Liver (tissue), 9 donors: ENCODE measurements around the gene PSD4. TPM values are rescaled to one million over a fixed set of nuclear protein-coding genes. Genes with fewer than 3 reads are reported as not detected.

Experiments
- DNase-seq: peaks from one replicate; pipeline ENCODE4 v3.0.0-alpha.2; 2017; ENCODE audit warnings: low spot score
- H3K27ac ChIP-seq, 2 donors: one replicate each; pipeline ENCODE4 v1.7.0; 2013; ENCODE audit warnings: inconsistent platforms in 2 of 2, low read length in 2 of 2, control low read depth in 1 of 2, low read depth in 1 of 2, mild to moderate bottlenecking in 1 of 2
- H3K27me3 ChIP-seq, 4 donors: one replicate each; pipeline versions ENCODE4 v1.6.1 to v1.7.0; 2013; ENCODE audit warnings: low read length in 3 of 4, inconsistent platforms in 1 of 4, mild to moderate bottlenecking in 1 of 4, moderate library complexity in 1 of 4; ENCODE audit not compliant: control insufficient read depth in 4 of 4, insufficient read depth in 4 of 4
- H3K36me3 ChIP-seq, 4 donors: one replicate each; pipeline versions ENCODE4 v1.6.1 to v1.7.0; 2013; ENCODE audit warnings: low read length in 3 of 4, mild to moderate bottlenecking in 3 of 4, low read depth in 1 of 4, moderate library complexity in 1 of 4; ENCODE audit not compliant: control insufficient read depth in 4 of 4, insufficient read depth in 3 of 4
- H3K4me1 ChIP-seq, 4 donors: one replicate each; pipeline versions ENCODE4 v1.6.1 to v1.7.0; 2013; ENCODE audit warnings: low read length in 3 of 4, mild to moderate bottlenecking in 3 of 4, moderate library complexity in 1 of 4; ENCODE audit not compliant: control insufficient read depth in 4 of 4, insufficient read depth in 4 of 4
- H3K4me3 ChIP-seq, 3 donors: one replicate each; pipeline versions ENCODE4 v1.6.1 to v1.7.0; 2013; ENCODE audit warnings: low read length in 3 of 3, control low read depth in 1 of 3, low read depth in 1 of 3, mild to moderate bottlenecking in 1 of 3
- H3K9ac ChIP-seq, 2 donors: one replicate each; pipeline ENCODE4 v1.7.0; 2013; ENCODE audit warnings: low read length in 2 of 2, mild to moderate bottlenecking in 2 of 2, moderate library complexity in 2 of 2, control low read depth in 1 of 2, low read depth in 1 of 2
- H3K9me3 ChIP-seq, 4 donors: one replicate each; pipeline versions ENCODE4 v1.6.1 to v1.7.0; 2013; ENCODE audit warnings: low read length in 3 of 4; ENCODE audit not compliant: control insufficient read depth in 4 of 4
- ATF3 ChIP-seq: IDR thresholded peaks from 2 replicates; pipeline ENCODE4 v1.6.1; 2016; ENCODE audit warnings: antibody characterized with exemption
- CTCF ChIP-seq: fragments of 150-350 bp; IDR thresholded peaks from 2 replicates; pipeline ENCODE4 v1.5.1; 2017; ENCODE audit warnings: improper control_type of control experiment, low read depth, low read length; ENCODE audit not compliant: missing input control
- EGR1 ChIP-seq, 2 donors: IDR thresholded peaks; 2 replicates each; pipeline ENCODE4 v1.6.1; 2016 to 2018; ENCODE audit warnings: antibody characterized with exemption in 2 of 2, low read depth in 2 of 2
- FOXA1 ChIP-seq: IDR thresholded peaks from 2 replicates; pipeline ENCODE4 v1.6.1; 2016; ENCODE audit warnings: antibody characterized with exemption
- FOXA2 ChIP-seq: IDR thresholded peaks from 2 replicates; pipeline ENCODE4 v1.6.1; 2016; ENCODE audit warnings: antibody characterized with exemption
- GABPA ChIP-seq, 2 donors: IDR thresholded peaks in 1 of 2; conservative IDR thresholded peaks in 1 of 2; 2 replicates each; pipeline ENCODE4 v1.6.1; 2016; ENCODE audit warnings: antibody characterized with exemption in 2 of 2, mild to moderate bottlenecking in 1 of 2, moderate library complexity in 1 of 2
- HNF4A ChIP-seq, 2 donors: conservative IDR thresholded peaks; 2 replicates each; pipeline ENCODE4 v1.6.1; 2016; ENCODE audit warnings: antibody characterized with exemption in 2 of 2, mild to moderate bottlenecking in 2 of 2
- HNF4G ChIP-seq: IDR thresholded peaks from 2 replicates; pipeline ENCODE4 v1.6.1; 2016; ENCODE audit warnings: antibody characterized with exemption
- JUND ChIP-seq, 2 donors: IDR thresholded peaks; 2 replicates each; pipeline ENCODE4 v1.6.1; 2016; ENCODE audit warnings: antibody characterized with exemption in 2 of 2
- NR2F2 ChIP-seq: IDR thresholded peaks from 2 replicates; pipeline ENCODE4 v1.6.1; 2016; ENCODE audit warnings: antibody characterized with exemption
- RAD21 ChIP-seq, 2 donors: IDR thresholded peaks; 2 replicates each; pipeline ENCODE4 v1.6.1; 2016; ENCODE audit warnings: antibody characterized with exemption in 2 of 2, mild to moderate bottlenecking in 2 of 2
- REST ChIP-seq: IDR thresholded peaks from 2 replicates; pipeline ENCODE4 v1.6.1; 2016; ENCODE audit warnings: antibody characterized with exemption, mild to moderate bottlenecking
- RXRA ChIP-seq, 2 donors: IDR thresholded peaks; 2 replicates each; pipeline ENCODE4 v1.6.1; 2017 to 2018; ENCODE audit warnings: antibody characterized with exemption in 2 of 2, mild to moderate bottlenecking in 1 of 2
- TAF1 ChIP-seq: conservative IDR thresholded peaks from 2 replicates; pipeline ENCODE4 v1.6.1; 2016; ENCODE audit warnings: antibody characterized with exemption, mild to moderate bottlenecking
- YY1 ChIP-seq: IDR thresholded peaks from 2 replicates; pipeline ENCODE4 v1.6.1; 2016; ENCODE audit warnings: antibody characterized with exemption, mild to moderate bottlenecking
- ZBTB33 ChIP-seq: IDR thresholded peaks from 2 replicates; pipeline ENCODE4 v1.6.1; 2016; ENCODE audit warnings: antibody characterized with exemption
- WGBS: extraction: QIAGEN DNeasy Blood & Tissue Kit; methylation state at CpG from one replicate; pipeline ENCODE4 v1.1.7; 2013; 5-methylcytosine and 5-hydroxymethylcytosine counted together
- polyA plus RNA-seq, 2 donors: library from polyadenylated mRNA; stranded (reverse) in 1 of 2; unstranded in 1 of 2; fragments of 200-250 nt in 1 of 2; fragments of >200 nt in 1 of 2; fragmentation: Nextera tagmentation in 1 of 2; extraction: Ambion mirVana in 1 of 2; gene quantifications; one replicate each; pipeline versions ENCODE4 v1.2.1 to v1.2.3, GENCODE V29; 2013 to 2015
- total RNA-seq, 2 donors: library from RNA; depleted of rRNA; stranded (reverse); fragments of >200 nt; gene quantifications; one replicate each; pipeline ENCODE4 v1.2.3, GENCODE V29; 2014
- donor health status: healthy.
- donor health status: healthy.
- donor health status: healthy.
- donor health status: healthy.
- donor health status: healthy.

Gene PSD4
- total and polyA plus RNA-seq, 4 donors, result 16.4 to 83.2 (median 34.4) TPM

- no peaks in the 10 kb centered on the region for H3K9me3 ChIP-seq
- no peaks in the 10 kb centered on the region for H3K36me3 ChIP-seq
- H3K9ac ChIP-seq, result no peak overlapping the region
- no peak for DNase-seq
- no peak for TF ChIP-seq ZBTB33
- TF ChIP-seq CTCF, result no peak
- no peak for TF ChIP-seq JUND (IDR thresholded peaks at IDR 0.05)
- no peak for TF ChIP-seq ATF3
- no peak for TF ChIP-seq NR2F2
- no peak for TF ChIP-seq RAD21 (IDR thresholded peaks at IDR 0.05)
- TF ChIP-seq YY1, result no peak
- TF ChIP-seq HNF4A (conservative IDR thresholded peaks at IDR 0.05), result no peak
- TF ChIP-seq EGR1 (IDR thresholded peaks at IDR 0.05; ENCODE audit: low read depth in 2 of 2), result no peak
- no peak for TF ChIP-seq FOXA1
- no peak for TF ChIP-seq GABPA (IDR thresholded peaks at IDR 0.05 in 1 of 2, conservative IDR thresholded peaks at IDR 0.05 in 1 of 2)
- no peak for TF ChIP-seq TAF1
- TF ChIP-seq RXRA (IDR thresholded peaks at IDR 0.05), result no peak
- no peak for TF ChIP-seq REST
- TF ChIP-seq HNF4G, result no peak
- no peak overlapping the region for H3K27ac ChIP-seq
- H3K4me1 ChIP-seq, result no peaks in the 10 kb centered on the region
- no peak overlapping the region for H3K4me3 ChIP-seq
- no peaks in the 10 kb centered on the region for H3K27me3 ChIP-seq
- 83% methylated on average over 6 of the region's 6 CpGs for WGBS
Measured at GRCh38 chr2:113230531-113230930, 56.8 kb downstream of the PSD4 start.

DNA sequence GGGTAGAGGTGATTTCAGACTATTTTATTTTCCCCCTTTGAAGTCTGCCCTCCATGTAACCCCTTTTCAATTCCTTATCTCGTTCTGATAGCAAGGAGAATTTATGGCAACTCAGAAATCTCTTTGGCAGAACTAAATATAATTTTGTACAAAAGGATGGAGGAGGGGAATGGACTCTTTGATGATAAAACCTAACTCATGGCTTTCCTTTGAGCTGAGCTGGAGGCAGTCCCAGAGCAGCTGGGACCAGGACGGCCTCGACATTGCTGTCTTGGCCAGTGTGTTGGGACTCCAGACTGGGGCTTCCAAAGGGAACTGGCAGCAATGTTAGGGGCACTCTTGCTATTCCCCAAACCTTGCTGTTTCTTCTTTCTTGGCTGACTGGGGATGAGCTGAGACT, 57.3 kb downstream of the PSD4 start:
- Histone ChIP-seq H3K9ac (no peak overlapping the region), H3K9me3 (no peaks in the 10 kb centered on the region), H3K4me1 (no peaks in the 10 kb centered on the region), H3K4me3 (no peak overlapping the region), H3K27me3 (no peaks in the 10 kb centered on the region), H3K36me3 (no peaks in the 10 kb centered on the region), H3K27ac (no peak overlapping the region)
- 72% methylated on average over 3 of the region's 3 CpGs for WGBS
- no peak for DNase-seq
- TF ChIP-seq FOXA2 (no peak), RXRA (IDR thresholded peaks at IDR 0.05) (no peak), REST (no peak), TAF1 (no peak), HNF4G (no peak), HNF4A (conservative IDR thresholded peaks at IDR 0.05) (no peak), CTCF (no peak), ZBTB33 (no peak), GABPA (IDR thresholded peaks at IDR 0.05 in 1 of 2, conservative IDR thresholded peaks at IDR 0.05 in 1 of 2) (no peak)
